Activated B cell treated with CpG ODN at 0.5 μM for 24 hours (primary cell): ENCODE measurements around the gene MOCS2. TPM values are rescaled to one million over a fixed set of nuclear protein-coding genes. Genes with fewer than 3 reads are reported as not detected.

Experiments used
- ATAC-seq: fragments of 200-7000 bp; cut with Tn5 transposase; one replicate; pipeline ENCODE4 v1.10.0; 2021; ENCODE audit warnings: low read depth, mild to moderate bottlenecking, moderate library complexity
- CTCF ChIA-PET: fragments of 350-600 bp; sonication (Branson Sonifier 250); formaldehyde crosslinking; loops from one replicate; lab custom pipeline; 2021; ENCODE audit warnings: antibody characterized with exemption; lab: Charles Lee
- POLR2A ChIA-PET: fragments of 350-600 bp; sonication (Branson Sonifier 250); formaldehyde crosslinking; loops from one replicate; lab custom pipeline; 2021; ENCODE audit warnings: antibody characterized with exemption; lab: Charles Lee
- DNase-seq: peaks from one replicate; pipeline ENCODE4 v3.0.0; 2022
- H3K27ac Mint-ChIP-seq: one replicate; pipeline ENCODE4 v1.8.0; 2020; ENCODE audit warnings: mixed read lengths
- H3K27me3 Mint-ChIP-seq: one replicate; pipeline ENCODE4 v1.8.0; 2021; ENCODE audit warnings: mixed read lengths
- H3K36me3 Mint-ChIP-seq: one replicate; pipeline ENCODE4 v1.8.0; 2021; ENCODE audit warnings: low read depth, mixed read lengths
- H3K4me1 Mint-ChIP-seq: one replicate; pipeline ENCODE4 v1.8.0; 2021; ENCODE audit warnings: mixed read lengths
- H3K4me3 Mint-ChIP-seq: one replicate; pipeline ENCODE4 v1.8.0; 2020; ENCODE audit warnings: mild to moderate bottlenecking, mixed read lengths
- H3K9me3 Mint-ChIP-seq: one replicate; pipeline ENCODE4 v1.8.0; 2020; ENCODE audit warnings: mixed read lengths
- intact Hi-C: fragments of 100-400 bp; cut with micrococcal nuclease; formaldehyde crosslinking; loops from one replicate; pipeline ENCODE4 v1.15.1; 2024
- total RNA-seq: library from RNA; stranded (reverse); gene quantifications from 2 replicates; pipeline ENCODE4 v1.2.3, GENCODE V29; 2022
- TF ChIP-seq, protein P1 (sequence below): fragments of 200-600 bp; IDR thresholded peaks from one replicate; pipeline ENCODE4 v1.8.0; 2022; ENCODE audit warnings: antibody characterized with exemption, mild to moderate bottlenecking

MOCS2 gene
- total RNA-seq, 1 donor from 2014 or later = 16.8 TPM

DNA sequence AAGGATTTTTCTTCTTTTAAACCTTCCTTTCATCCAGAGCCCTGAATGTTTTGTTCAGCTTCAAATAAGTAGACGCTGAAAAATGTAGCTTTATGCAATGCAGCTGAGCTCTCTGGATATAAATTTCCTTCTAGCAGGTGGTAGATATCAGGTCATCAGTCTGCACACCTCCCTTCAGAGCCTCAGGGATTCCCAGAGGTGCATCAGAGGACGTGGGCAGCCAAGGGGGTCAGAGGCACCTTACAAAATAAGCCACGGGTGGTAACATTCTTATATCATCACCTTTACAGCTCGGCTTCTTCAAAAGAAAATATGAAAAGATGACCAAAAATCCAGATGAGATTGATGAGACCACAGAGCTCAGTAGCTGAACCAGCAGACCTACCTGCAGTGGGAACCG, 19.3 kb downstream of the MOCS2 start:
- H3K4me1 Mint-ChIP-seq = peaks cover 21% of the 10 kb centered on the region
- CTCF ChIA-PET = interaction anchor here (1.4 kb wide), 1 partner anchor 142 kb away, joined by 3 read pairs; no protein-coding TSS in a partner anchor

DNA sequence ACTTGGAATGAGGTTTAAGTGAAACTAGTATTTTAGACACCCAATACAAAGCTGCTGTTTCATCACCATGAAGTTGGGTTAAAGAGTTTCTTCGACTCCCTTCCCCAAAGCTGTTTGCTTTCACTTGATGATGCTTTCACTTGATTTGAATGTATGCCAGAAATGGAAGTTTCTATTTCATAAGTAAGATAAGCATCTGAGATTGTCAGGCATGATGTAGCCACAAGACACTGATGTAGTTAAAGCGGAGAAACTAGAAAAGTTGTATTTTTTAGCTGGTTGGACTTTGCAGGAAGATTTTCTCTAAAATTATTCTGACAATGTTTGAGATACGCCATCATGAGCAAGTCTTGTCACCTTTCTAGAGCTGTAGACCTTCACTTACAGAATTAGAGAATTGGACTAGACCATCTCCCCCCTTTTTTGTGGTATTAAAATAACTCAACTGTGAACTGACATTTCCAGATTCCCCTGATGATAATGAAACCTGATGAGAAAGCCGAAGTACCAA, 20.0 kb downstream of the MOCS2 start:
- no peak for DNase-seq
- Mint-ChIP-seq H3K9me3 (no peaks in the 10 kb centered on the region), H3K4me3 (peak overlapping the region; percentile 6), H3K27ac (peak overlapping the region; percentile 62), H3K36me3 (no peaks in the 10 kb centered on the region), H3K4me1 (peaks cover 21% of the 10 kb centered on the region), H3K27me3 (peaks cover 6% of the 10 kb centered on the region)
- TF ChIP-seq, protein P1, sequence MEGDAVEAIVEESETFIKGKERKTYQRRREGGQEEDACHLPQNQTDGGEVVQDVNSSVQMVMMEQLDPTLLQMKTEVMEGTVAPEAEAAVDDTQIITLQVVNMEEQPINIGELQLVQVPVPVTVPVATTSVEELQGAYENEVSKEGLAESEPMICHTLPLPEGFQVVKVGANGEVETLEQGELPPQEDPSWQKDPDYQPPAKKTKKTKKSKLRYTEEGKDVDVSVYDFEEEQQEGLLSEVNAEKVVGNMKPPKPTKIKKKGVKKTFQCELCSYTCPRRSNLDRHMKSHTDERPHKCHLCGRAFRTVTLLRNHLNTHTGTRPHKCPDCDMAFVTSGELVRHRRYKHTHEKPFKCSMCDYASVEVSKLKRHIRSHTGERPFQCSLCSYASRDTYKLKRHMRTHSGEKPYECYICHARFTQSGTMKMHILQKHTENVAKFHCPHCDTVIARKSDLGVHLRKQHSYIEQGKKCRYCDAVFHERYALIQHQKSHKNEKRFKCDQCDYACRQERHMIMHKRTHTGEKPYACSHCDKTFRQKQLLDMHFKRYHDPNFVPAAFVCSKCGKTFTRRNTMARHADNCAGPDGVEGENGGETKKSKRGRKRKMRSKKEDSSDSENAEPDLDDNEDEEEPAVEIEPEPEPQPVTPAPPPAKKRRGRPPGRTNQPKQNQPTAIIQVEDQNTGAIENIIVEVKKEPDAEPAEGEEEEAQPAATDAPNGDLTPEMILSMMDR = no peak
- intact Hi-C loops = no loop called here
- CTCF ChIA-PET = interaction anchor here (1.4 to 1.5 kb wide), 2 partner anchors 7 to 141 kb away, joined by 3 to 4 read pairs; no protein-coding TSS in a partner anchor
- POLR2A ChIA-PET = no interaction called here
- peak; percentile 28 for ATAC-seq

More for the DNA sequence above, 19.3 kb downstream of the MOCS2 start:
- intact Hi-C loops = loop anchor here (10.0 kb wide), 2 partner anchors 395 to 425 kb away; no protein-coding TSS in a partner anchor
- H3K27ac Mint-ChIP-seq = peak overlapping the region; percentile 46
- no peaks in the 10 kb centered on the region for H3K9me3 Mint-ChIP-seq
- H3K27me3 Mint-ChIP-seq = peaks cover 3% of the 10 kb centered on the region
- DNase-seq (no peak), ATAC-seq (peak; percentile 42)
- peak overlapping the region; percentile 28 for H3K4me3 Mint-ChIP-seq
- TF ChIP-seq, protein P1 = no peak
- H3K36me3 Mint-ChIP-seq = no peaks in the 10 kb centered on the region
- POLR2A ChIA-PET = interaction anchor here (0.6 kb wide), 2 partner anchors 311 to 1573 kb away, joined by 3 to 10 read pairs; no protein-coding TSS in a partner anchor

DNA sequence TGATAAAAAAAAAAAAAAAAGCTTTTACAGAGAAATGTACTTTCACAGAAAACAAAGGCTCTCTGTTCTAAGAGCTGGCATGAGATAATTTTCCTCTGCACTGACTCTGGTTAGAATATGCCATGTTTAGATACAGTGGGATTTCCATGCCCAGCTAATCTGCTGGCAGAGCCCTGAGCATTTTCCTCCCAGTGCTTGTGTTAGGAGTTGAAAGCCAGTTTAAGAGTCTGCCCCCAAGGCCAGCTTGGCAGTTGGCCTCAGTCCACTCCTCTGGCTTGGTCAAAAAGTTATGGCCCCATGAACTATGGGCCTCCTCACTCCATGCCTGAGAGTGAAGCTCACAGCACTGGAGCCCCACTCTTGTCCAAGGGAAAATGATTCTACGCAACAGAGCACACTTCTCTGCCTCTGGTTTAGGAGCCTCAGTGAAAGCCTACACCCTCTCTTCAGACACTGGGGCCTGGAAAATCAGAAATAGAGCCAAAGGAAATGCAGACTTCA, 21.9 kb downstream of the MOCS2 start:
- ATAC-seq (no peak), DNase-seq (no peak)
- POLR2A ChIA-PET = no interaction called here
- Mint-ChIP-seq H3K4me1 (peaks cover 21% of the 10 kb centered on the region), H3K27me3 (peaks cover 16% of the 10 kb centered on the region), H3K36me3 (no peaks in the 10 kb centered on the region), H3K27ac (no peak overlapping the region), H3K9me3 (no peaks in the 10 kb centered on the region), H3K4me3 (no peak overlapping the region)
- CTCF ChIA-PET = no interaction called here
- intact Hi-C loops = no loop called here
- TF ChIP-seq, protein P1 = no peak

DNA sequence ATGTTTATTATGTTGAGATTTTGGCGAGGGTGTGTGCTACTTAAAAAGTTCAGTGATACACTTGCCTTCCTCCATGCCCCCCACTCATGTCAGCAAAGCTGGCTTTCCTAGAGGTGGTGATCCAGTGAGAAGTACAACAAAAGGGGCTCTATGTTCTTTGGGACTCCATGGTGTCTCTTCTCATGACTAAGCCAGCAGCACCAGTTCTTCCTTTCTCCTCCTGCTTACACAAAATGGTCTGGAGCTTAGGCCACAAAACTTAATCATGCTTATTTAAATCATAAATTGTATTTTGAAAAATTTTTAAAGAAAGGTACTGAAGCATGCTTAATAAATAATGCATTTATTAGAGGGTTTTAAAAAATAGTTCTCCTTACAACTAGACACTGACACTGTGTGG, 22.4 kb downstream of the MOCS2 start:
- no peaks in the 10 kb centered on the region for H3K36me3 Mint-ChIP-seq
- TF ChIP-seq, protein P1 = no peak
- no peak overlapping the region for H3K4me3 Mint-ChIP-seq
- intact Hi-C loops = no loop called here
- H3K27me3 Mint-ChIP-seq = peaks cover 16% of the 10 kb centered on the region
- no peaks in the 10 kb centered on the region for H3K9me3 Mint-ChIP-seq
- ATAC-seq = no peak
- H3K4me1 Mint-ChIP-seq = peaks cover 21% of the 10 kb centered on the region
- no peak overlapping the region for H3K27ac Mint-ChIP-seq
- ChIA-PET CTCF (no interaction called here), POLR2A (no interaction called here)
- no peak for DNase-seq

DNA sequence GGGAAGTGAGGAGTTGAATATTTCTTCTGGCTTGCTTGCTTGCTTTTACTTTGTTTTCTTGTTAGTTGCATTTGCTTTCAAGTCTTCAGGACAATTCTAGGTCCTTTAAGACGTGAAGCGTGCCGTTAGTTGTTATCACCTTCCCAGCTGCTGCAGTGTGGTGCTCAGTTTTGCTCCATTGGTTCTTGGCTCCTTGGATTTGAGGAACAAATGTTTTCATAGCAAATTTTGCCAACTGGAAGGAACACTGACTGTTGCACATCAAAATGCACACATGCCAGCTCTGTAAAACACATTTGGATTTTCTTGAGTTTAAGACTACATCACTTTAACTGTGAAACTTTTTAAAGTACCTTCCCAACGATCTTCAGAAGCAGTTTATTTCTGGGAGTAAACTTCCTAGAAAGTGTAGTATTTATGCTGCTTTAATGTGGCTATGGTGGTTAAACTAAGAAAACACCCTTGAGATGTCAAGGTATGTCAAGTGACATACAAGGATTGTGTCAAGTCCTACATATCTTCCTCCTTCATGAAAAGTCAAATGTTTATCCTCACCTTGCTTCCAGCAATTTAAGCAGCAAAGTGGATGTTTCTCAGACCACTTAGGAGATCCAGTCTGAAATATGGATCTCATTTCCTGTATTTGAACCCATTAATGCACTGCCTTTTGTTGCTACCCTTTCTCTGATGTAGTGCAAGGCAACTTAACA, 24.9 kb downstream of the MOCS2 start:
- Mint-ChIP-seq H3K4me1 (peaks cover 7% of the 10 kb centered on the region), H3K4me3 (no peak overlapping the region), H3K27me3 (peaks cover 18% of the 10 kb centered on the region), H3K36me3 (no peaks in the 10 kb centered on the region), H3K9me3 (no peaks in the 10 kb centered on the region), H3K27ac (no peak overlapping the region)
- DNase-seq (no peak), ATAC-seq (no peak)
- intact Hi-C loops = no loop called here
- TF ChIP-seq, protein P1 = no peak
- CTCF ChIA-PET = no interaction called here
- POLR2A ChIA-PET = no interaction called here
